GM19397 (cell line): ENCODE data around the gene CCL4.
"Not testable (repeated sequence)": the region's sequence is repeated elsewhere in the genome, so short reads cannot be mapped to it uniquely, and the experiment has no call there.

Experiments
- ATAC-seq: cut with Tn5 transposase; IDR thresholded peaks from one replicate; pipeline ENCODE4 v1.9.1; 2021; ENCODE audit warnings: mild to moderate bottlenecking, moderate library complexity; ENCODE audit not compliant: unreplicated experiment

The CCL4 gene

GRCh38 chr17:36115649-36115977, 12.0 kb downstream of the CCL4 start:
- ATAC-seq: not testable (repeated sequence)

- ATAC-seq: no peak
These were observed 14.1 kb downstream of the CCL4 start for GRCh38 chr17:36117505-36118382.

- no peak for ATAC-seq
These were observed 15.1 kb downstream of the CCL4 start for GRCh38 chr17:36118477-36119353.

GRCh38 chr17:36120221-36120620, 16.6 kb downstream of the CCL4 start:
- no peak for ATAC-seq

GRCh38 chr17:36121099-36121498, 17.5 kb downstream of the CCL4 start:
- not testable (repeated sequence) for ATAC-seq

GRCh38 chr17:36123431-36123830, 19.8 kb downstream of the CCL4 start:
- ATAC-seq: no peak

- ATAC-seq: no peak
These were observed 21.5 kb downstream of the CCL4 start for GRCh38 chr17:36124879-36125824.

- ATAC-seq: no peak
These were observed 23.7 kb downstream of the CCL4 start for GRCh38 chr17:36127199-36127893.

- ATAC-seq: no peak
These were observed 24.3 kb downstream of the CCL4 start for GRCh38 chr17:36127911-36128310.

- ATAC-seq: no peak
These were observed 24.9 kb downstream of the CCL4 start for GRCh38 chr17:36128411-36128978.

GRCh38 chr17:36129616-36130015, 26.0 kb downstream of the CCL4 start:
- ATAC-seq: no peak

- no peak for ATAC-seq
These were observed 26.7 kb downstream of the CCL4 start for GRCh38 chr17:36130346-36130745.

- no peak for ATAC-seq
These were observed 27.8 kb downstream of the CCL4 start for GRCh38 chr17:36131421-36131820.

- ATAC-seq: no peak
These were observed 28.3 kb downstream of the CCL4 start for GRCh38 chr17:36131931-36132330.

GRCh38 chr17:36132421-36132831, 28.8 kb downstream of the CCL4 start:
- no peak for ATAC-seq

GRCh38 chr17:36133602-36134236, 30.1 kb downstream of the CCL4 start:
- no peak for ATAC-seq

GRCh38 chr17:36135465-36135864, 31.8 kb downstream of the CCL4 start:
- no peak for ATAC-seq

GRCh38 chr17:36136036-36136435, 32.4 kb downstream of the CCL4 start:
- no peak for ATAC-seq

GRCh38 chr17:36136439-36136838, 32.8 kb downstream of the CCL4 start:
- no peak for ATAC-seq
